Keratinocyte (primary cell): ENCODE data around the gene UNC13B.
A peak's percentile ranks its signal among the peaks of the same experiment; 100 is the strongest.

Experiments used
- EZH2 ChIP-seq: IDR thresholded peaks from one replicate; pipeline ENCODE4 v1.6.1; 2012; ENCODE audit warnings: inconsistent platforms, mild to moderate bottlenecking, low read length, moderate library complexity
- TF ChIP-seq, protein P1 (sequence below), 3 experiments: IDR thresholded peaks in 1 of 3; conservative IDR thresholded peaks in 1 of 3; optimal IDR thresholded peaks in 1 of 3; 2 replicates in 2 of 3; 3 replicates in 1 of 3; pipeline versions ENCODE3 to v1.5.1; 2011; ENCODE audit warnings: low read length in 3 of 3, mild to moderate bottlenecking in 3 of 3, moderate library complexity in 2 of 3, control low read depth in 1 of 3, inconsistent platforms in 1 of 3; ENCODE audit not compliant: insufficient read depth in 2 of 3; ENCODE audit errors: extremely low read depth in 1 of 3

DNA sequence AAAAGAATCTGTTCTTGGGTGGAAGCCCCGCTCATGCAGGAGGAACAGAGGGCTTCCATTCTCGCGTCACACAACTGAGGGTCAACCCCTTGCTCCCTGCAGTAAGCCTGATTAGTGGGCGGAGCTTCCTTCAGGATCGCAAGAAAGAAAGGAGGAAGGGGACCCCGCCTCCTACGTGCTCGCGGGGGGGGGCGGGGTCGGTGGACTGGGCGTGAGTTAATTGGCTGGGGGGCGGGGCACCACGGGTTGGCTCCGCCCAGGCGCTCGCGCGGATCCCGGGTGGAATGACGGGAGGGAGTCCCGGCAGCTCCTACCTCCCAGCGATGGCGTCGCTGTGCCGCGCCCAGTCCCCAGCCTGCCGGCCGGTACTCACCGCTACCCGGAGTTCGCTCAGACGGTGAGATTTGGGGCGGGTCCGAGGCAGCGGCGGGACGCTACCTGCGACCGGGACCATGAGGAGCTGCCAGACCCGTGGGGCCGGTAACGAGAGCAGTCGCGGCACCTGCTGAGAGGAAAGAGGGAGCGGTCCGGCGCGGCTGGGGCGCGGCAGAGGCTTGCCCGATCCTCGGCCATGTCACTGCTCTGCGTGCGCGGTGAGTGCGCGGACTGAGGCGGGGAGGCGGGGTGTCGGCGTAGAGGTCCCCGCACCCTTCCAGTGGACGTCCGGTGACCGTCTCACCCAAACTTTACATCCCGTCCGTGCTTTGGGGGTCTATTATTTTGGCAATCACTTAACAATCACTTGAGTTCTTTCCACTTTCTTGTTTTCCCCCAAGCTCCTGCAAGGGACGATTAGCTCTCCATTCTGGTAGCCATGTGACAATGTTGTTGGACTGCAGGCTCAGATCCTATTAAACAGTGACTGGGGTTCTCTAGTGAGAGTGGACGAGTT, at the start of gene UNC13B:
- TF ChIP-seq, protein P1, sequence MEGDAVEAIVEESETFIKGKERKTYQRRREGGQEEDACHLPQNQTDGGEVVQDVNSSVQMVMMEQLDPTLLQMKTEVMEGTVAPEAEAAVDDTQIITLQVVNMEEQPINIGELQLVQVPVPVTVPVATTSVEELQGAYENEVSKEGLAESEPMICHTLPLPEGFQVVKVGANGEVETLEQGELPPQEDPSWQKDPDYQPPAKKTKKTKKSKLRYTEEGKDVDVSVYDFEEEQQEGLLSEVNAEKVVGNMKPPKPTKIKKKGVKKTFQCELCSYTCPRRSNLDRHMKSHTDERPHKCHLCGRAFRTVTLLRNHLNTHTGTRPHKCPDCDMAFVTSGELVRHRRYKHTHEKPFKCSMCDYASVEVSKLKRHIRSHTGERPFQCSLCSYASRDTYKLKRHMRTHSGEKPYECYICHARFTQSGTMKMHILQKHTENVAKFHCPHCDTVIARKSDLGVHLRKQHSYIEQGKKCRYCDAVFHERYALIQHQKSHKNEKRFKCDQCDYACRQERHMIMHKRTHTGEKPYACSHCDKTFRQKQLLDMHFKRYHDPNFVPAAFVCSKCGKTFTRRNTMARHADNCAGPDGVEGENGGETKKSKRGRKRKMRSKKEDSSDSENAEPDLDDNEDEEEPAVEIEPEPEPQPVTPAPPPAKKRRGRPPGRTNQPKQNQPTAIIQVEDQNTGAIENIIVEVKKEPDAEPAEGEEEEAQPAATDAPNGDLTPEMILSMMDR (optimal IDR thresholded peaks at IDR 0.05 in 1 of 3, IDR thresholded peaks at IDR 0.05 in 1 of 3, conservative IDR thresholded peaks at IDR 0.05 in 1 of 3; ENCODE audit: extremely low read depth in 1 of 3, insufficient read depth in 2 of 3, low read length in 3 of 3), result peak in 1 of 3 experiments; percentile 43
- no peak for TF ChIP-seq EZH2
